ENCODE measurements around the gene ST3GAL4.

Gene ST3GAL4

DNA sequence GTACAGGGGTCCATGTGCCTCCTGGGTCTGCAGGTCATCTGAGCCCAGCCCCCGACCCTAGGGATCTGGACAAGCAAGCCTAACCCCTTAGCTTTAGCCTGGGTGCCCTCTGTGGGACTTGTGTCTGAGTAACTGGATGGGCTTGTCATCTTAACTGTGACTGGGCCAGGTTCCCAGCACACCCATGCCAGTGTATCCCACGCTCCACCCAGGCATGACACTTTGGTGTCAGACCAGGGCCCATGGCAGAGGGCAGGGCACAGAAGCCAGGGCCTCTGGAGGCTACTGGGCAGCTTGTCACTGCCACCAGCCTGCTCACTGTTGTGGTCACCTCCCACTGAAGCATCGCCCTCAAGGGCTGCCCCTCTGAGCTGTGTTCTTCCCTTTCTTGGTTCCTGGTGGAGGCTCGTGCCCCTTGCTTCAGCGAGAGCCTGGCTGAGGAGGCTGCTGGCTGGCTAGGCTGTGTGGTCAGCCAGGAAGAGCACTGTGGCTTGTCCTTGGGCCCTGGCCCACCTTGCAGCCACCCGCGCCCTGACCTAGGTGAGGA is 80.8 kb downstream of the ST3GAL4 start:
- in situ Hi-C loops (cut with MboI; ENCODE audit: low sequenced_read_pairs): loop anchor here (25.0 kb wide), 2 partner anchors 551 to 901 kb away; no protein-coding TSS in a partner anchor

DNA sequence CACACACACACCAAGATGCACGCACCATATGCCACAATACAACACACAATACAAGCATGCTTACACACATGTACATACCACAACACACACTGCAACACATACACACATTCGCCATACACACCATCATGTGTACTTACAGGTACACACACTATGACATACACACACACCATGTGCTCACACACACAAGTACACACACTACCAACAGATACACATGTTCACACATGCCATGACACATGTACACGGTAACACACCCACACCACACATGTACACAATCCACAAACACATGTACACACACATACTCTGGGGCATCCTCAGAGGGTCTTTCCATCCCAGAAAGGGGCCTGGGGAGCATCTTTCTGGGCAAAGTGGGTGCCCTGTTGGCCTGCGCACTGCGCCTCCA is 82.2 kb downstream of the ST3GAL4 start:
- in situ Hi-C loops (cut with MboI; ENCODE audit: low sequenced_read_pairs): loop anchor here (25.0 kb wide), 2 partner anchors 550 to 900 kb away; no protein-coding TSS in a partner anchor

- in situ Hi-C loops (cut with MboI; ENCODE audit: low sequenced_read_pairs): loop anchor here (25.0 kb wide), 2 partner anchors 549 to 899 kb away; no protein-coding TSS in a partner anchor
Observed at GRCh38 chr11:126438272-126438671, 82.8 kb downstream of the ST3GAL4 start.

DNA sequence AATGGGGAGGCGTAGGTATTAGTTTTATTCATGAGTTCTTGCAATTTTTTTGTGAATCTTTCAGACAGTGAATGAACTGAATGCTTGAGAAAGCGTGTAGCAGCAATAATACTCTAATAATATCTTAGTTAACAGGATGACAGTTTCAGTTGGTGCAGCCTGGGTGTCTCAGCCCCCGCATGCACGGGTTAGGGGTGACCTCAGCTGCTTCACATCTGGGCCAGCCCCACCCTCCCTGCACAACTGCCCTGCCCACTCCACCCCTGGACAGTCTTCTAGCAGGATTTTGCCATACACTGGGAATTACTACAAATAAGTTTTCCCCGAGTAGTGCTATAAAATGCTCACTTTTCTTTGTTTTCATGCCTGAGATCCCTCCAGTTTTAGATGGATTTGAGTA is 83.2 kb downstream of the ST3GAL4 start:
- in situ Hi-C loops (cut with MboI; ENCODE audit: low sequenced_read_pairs): loop anchor here (25.0 kb wide), 2 partner anchors 549 to 899 kb away; no protein-coding TSS in a partner anchor

- in situ Hi-C loops (cut with MboI; ENCODE audit: low sequenced_read_pairs): loop anchor here (25.0 kb wide), 2 partner anchors 547 to 897 kb away; no protein-coding TSS in a partner anchor
Observed at GRCh38 chr11:126440276-126440675, 84.8 kb downstream of the ST3GAL4 start.

- in situ Hi-C loops (cut with MboI; ENCODE audit: low sequenced_read_pairs): loop anchor here (25.0 kb wide), 2 partner anchors 546 to 896 kb away; no protein-coding TSS in a partner anchor
Observed at GRCh38 chr11:126440792-126441514, 85.5 kb downstream of the ST3GAL4 start.

GRCh38 chr11:126443120-126443519 is 87.6 kb downstream of the ST3GAL4 start:
- in situ Hi-C loops (cut with MboI; ENCODE audit: low sequenced_read_pairs): loop anchor here (25.0 kb wide), 2 partner anchors 544 to 894 kb away; no protein-coding TSS in a partner anchor

- in situ Hi-C loops (cut with MboI; ENCODE audit: low sequenced_read_pairs): loop anchor here (25.0 kb wide), 2 partner anchors 543 to 893 kb away; no protein-coding TSS in a partner anchor
Observed at GRCh38 chr11:126444072-126444471, 88.6 kb downstream of the ST3GAL4 start.

GRCh38 chr11:126446581-126446980 is 91.1 kb downstream of the ST3GAL4 start:
- in situ Hi-C loops (cut with MboI; ENCODE audit: low sequenced_read_pairs): loop anchor here (25.0 kb wide), 2 partner anchors 541 to 891 kb away; no protein-coding TSS in a partner anchor

GRCh38 chr11:126450198-126450597 is 94.7 kb downstream of the ST3GAL4 start:
- in situ Hi-C loops (cut with MboI; ENCODE audit: low sequenced_read_pairs): no loop called here

GRCh38 chr11:126450806-126451205 is 95.3 kb downstream of the ST3GAL4 start:
- in situ Hi-C loops (cut with MboI; ENCODE audit: low sequenced_read_pairs): no loop called here

DNA sequence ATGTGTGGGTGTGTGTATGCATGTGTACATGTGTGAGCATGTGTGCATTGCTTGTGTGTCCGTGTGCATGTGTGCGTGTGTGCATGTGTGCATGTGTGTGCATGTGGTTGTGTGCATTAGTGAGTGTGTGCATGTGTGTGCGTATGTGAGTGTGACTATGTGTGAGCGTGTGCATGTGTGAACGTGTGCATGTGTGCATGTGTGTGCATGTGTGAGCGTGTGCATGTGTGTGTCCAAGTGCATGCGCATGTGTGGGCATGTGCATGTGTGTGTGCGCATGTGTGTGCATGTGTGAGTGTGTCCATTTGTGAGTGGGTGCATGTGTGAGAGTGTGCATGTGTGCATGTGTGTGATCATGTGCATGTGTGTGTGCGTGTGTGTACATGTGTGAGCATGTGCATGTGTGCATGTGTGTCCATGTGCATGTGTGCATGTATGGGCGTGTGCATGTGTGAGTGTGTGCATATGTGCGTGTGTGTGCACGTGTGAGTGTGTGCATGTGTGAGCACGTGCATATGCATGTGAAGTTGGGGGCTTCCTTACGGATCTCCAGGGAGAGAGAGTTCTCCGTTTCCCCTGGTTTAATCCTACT is 95.8 kb downstream of the ST3GAL4 start:
- in situ Hi-C loops (cut with MboI; ENCODE audit: low sequenced_read_pairs): no loop called here

- in situ Hi-C loops (cut with MboI; ENCODE audit: low sequenced_read_pairs): no loop called here
Observed at GRCh38 chr11:126452241-126453101, 97.0 kb downstream of the ST3GAL4 start.

DNA sequence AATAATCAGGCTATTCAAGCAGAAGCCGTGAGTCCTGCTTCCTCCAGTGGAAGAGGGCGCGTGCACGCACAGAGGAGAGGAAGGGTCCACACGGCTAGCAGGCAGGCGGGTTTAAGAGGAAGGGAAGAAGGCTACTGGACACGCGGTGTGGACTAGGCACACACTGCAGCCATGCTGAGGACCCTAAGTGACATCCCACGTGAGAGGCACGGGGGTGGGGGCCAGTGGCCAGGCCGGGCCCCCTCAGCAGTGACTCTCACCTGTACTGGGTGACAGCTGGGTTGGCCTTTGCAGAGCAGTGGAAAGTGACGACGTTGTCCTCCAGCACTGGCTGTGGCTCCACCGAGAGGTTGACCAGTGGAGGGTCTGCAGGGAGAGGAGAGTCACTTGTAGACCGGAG is 100.6 kb downstream of the ST3GAL4 start:
- in situ Hi-C loops (cut with MboI; ENCODE audit: low sequenced_read_pairs): no loop called here

DNA sequence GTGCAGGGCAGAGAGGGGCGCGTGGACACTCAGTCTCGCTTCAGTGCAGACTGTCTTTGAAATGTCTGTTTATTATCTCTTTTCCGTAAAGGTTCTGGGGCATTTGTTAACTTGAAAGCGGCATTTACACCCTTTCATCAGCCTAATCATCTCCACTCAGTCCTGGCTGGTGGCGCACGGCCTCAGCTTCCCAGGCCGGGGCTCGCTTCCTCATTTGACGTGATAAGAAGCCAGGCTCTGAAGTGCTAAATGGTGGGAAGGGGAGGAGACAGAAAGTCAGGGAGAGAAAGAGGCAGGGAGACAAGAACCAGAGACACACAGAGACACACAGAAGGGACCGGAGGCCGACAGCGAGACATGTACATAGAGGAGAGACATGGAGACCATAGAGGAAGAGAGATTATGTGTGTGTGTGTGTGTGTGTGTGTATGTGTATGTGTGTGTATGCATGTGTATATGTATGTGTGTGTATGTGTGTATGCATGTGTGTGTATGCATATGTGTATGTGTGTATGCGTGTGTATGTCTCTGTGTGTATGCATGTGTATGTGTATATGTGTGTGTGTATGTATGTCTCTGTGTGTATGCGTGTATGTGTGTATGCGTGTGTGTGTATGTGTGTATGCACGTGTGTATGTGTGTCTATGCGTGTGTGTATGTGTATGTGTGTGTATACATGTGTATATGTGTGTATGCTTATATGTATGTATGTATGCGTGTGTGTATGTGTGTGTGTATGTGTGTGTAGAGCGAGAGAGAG is 101.5 kb downstream of the ST3GAL4 start:
- in situ Hi-C loops (cut with MboI; ENCODE audit: low sequenced_read_pairs): no loop called here

DNA sequence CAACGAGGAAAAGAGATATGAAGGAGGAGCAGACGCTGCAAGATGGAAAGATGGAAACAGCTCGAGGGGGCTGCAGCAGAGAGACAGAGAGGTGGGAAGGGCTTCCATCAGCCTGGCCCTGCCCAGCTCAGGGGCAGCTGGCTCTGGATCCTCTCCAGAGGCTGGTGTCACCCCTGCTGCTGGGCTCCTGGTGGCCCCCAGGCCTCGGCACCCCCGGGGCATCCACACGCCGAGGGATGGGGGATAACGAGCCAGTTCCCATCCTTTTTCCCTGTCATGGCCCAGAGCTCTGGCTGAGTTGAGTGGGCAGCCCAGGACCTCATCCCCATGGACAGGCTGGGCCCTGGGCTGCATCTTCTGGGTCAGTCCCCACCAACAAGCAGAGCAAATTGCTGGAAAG is 102.3 kb downstream of the ST3GAL4 start:
- in situ Hi-C loops (cut with MboI; ENCODE audit: low sequenced_read_pairs): no loop called here

- in situ Hi-C loops (cut with MboI; ENCODE audit: low sequenced_read_pairs): no loop called here
Observed at GRCh38 chr11:126459691-126460281, 104.3 kb downstream of the ST3GAL4 start.

GRCh38 chr11:126460417-126461095 is 105.1 kb downstream of the ST3GAL4 start:
- in situ Hi-C loops (cut with MboI; ENCODE audit: low sequenced_read_pairs): no loop called here

- in situ Hi-C loops (cut with MboI; ENCODE audit: low sequenced_read_pairs): no loop called here
Observed at GRCh38 chr11:126461096-126461440, 105.6 kb downstream of the ST3GAL4 start.

Data from HL-60/S4 treated with retinoic acid at 250 ng/mL for 4 days and 3 days (cell line).